ENCODE results near the gene KRT7.
"Not testable (repeated sequence)": the region's sequence is repeated elsewhere in the genome, so short reads cannot be mapped to it uniquely, and the experiment has no call there.

KRT7 gene

DNA sequence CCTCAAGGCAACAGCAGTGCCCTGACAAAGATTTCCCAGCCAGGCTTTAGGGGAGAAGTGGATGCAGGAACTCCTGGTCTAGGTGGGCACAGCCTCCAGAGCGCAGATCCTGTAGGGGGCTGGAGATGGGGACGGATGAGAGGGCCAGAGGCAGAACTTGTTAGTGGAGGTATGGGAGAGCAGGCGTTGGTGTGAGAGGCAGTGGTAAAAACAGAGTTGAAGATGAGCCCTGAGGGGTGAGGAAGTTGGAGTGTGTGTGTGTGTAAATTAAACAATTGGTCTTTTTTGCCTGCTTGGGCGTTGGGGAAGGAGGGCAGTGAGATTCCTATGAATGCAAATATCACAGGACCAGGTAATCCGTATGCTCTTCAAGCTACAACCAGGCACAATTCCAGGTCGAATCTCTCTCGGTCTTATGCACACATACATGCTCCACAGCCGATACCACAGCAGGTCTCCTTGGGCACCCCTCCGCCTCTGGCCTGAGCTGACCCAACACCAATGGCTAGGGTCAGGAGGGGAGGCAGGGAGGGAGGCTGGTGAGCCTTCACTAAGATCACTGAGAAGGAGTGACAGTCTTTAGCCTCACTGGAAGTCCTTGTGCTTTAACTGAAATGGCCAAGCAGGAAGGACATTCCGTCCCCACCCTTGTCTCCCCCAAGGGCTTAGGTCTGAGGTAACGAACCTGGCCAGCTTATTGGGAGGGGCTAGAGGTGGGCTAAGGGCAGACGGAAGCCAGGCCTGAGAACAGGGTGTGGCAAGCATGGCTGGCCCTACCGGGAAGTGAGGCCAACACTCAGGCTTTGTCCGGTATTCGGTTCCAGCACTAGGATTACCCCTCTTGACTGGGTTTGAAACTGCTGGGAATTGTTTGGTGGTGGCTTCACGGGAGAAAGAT is 1.5 kb upstream of the KRT7 start:
- DNase-seq: no peak

DNA sequence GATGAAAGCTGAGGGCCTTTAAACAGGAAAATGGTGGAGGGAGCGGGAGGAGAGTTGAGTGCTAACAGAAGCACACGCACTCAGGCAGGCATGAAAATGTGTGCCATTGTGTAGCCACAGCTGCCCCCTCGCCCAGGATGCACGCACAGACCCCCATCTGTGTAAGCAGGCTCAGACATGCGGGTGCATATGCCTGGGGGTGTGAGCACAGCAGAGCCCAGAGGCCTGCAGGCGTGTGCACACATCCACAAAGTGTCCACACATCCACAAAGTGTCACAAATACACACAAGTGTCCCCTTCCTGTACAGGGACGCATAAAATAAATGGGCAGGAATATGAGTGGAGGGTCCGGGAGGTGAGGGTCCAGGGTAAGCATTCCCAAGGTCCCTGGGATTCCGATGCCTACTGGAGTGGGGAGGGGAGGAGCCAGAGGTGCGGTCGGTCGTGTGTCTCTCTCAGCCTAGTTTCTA is 805 bp upstream of the KRT7 start:
- no peak for DNase-seq

DNA sequence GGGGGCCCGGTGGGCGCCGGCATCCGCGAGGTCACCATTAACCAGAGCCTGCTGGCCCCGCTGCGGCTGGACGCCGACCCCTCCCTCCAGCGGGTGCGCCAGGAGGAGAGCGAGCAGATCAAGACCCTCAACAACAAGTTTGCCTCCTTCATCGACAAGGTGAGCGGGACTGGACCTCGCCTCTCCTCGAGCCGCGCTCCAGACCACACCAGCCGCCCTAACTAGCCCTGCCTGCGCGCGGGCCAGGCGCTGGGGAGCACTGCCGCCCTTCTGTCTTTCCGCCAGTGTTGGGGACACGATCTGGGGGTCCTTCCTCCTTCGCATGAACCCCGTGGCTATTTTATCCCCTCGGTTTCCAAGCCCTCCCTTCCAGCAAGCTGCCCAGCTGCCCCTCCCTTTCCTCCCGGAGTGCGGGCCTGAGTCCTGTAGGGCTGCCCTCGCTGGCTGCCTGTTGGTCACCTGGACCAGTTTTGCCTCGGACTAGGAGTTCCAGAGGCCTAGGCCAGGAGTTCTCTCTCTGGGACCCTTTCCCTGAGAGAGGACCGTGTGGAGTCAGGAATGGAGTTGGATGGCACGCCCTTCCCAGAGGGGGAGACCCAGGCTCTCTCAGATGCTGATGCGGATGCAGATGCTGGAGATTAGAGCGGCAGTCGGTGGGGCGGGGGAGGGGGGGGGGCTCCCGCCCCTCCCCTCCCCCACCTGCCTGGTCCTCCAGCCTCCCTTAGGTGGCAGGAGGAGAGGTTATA is 592 bp downstream of the KRT7 start:
- no peak for DNase-seq

DNA sequence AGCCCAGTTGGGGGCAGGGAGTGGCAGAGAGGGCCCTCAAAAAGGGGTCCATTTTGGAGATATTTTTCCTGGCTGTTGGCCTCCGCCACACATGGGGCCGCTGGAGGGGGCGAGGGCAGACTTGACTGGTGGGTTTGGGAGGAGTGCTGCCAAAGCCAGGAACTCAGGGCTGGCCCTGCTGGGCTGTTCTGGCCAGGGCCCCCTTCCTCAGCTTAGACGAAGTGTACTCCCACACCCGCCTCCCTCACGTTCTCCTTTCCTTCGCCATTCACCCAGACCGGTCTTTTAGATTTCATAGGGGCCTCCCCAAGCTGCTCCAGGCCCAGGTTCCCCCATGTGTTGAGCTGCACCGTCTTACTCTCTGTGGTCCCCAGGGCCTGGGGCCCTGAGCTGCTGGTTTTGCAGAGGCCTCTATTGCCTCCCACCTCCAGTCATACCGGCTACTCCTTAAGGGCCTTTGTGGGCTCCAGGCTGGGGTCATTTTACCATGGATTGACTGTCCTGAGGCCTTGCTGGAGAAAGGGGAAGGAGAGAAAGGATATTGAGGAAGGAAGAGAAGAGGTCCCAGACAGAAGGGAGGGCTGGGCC is 1.3 kb downstream of the KRT7 start:
- DNase-seq: no peak

DNA sequence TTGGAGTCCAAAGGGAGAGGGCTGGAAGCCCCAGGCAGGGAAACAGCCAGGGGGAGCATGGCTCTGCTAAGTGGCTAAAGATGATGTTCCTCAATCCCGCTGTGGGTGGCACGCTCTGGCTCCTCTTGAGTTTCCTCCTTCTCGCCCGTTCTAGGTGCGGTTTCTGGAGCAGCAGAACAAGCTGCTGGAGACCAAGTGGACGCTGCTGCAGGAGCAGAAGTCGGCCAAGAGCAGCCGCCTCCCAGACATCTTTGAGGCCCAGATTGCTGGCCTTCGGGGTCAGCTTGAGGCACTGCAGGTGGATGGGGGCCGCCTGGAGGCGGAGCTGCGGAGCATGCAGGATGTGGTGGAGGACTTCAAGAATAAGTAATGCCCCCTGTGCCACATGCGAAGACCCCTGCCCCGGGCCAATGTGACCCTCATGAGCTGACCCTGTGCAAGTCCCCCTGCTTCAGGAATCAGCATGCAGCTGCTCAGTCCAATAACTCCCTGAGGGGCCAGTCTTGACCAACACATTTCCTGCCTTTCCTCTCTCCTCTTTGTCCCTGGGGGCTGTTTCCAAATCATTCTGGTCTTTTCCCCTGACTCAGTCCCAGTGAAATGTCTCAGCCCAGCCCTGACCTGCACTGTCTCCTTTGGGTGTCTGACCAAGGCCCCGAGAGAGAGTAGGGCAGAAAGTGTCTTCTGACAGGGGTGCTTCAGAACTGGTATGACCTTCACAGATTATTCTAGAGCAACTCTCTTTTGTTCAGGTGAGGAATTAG is 2.1 kb downstream of the KRT7 start:
- no peak for DNase-seq

DNA sequence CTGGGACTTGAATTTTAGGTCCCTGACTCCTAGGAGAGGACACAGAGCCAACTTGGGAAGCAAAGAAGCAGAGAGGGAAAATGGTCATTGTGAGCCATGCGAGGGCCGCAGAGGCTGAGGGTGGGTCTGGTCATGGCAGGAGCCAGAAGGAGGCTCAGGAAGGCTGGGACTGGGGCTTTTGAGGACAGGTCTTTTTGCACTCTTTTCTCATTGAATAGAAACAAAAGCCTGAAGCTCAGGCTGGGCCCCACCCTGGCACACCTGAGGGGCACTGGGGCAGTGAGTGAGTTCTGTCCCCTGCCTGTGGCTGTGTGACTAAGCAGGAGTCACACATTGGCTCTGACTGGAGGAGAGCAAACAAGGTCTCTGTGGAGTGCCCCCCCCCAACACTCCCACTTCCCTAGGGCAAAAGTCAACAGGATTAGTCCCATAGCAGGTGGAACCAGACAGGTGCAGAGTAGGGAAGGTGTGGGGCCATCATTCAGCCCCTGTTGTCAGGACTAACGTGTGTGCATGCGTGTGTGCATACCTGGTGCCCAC is 2.8 kb downstream of the KRT7 start:
- DNase-seq: no peak

DNA sequence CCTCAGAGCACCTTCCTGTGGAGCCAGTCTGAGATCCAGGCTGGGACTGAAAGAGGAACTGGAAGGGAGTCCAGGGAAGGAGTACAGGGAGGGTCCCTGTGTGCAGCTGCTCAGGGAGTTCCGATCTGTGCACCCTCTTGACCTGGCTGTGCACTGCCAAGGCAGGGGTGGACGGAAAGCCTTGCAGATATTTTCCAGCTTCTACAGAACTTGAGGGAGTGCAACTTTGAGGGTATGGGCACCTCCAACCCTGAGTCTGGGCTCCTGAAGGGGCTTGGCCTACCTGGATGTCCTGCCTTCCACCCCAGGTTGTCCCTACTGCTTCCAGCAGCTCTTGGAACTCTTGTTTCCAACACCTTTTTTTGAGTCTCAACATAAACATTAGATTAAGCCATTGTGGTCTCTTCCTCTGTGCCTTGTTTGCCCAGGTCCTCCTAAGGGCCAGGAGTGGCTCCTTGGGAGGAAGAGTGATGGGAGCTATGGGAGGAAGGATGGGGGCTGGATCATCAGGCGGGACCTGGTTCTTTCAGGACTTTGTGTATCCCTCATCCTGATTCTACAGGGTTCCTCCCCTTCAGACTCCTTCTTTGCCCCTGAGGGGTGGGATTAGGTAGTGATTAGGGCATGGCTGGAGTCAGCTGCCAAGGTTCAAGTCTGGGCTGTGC is 3.5 kb downstream of the KRT7 start:
- DNase-seq: no peak

DNA sequence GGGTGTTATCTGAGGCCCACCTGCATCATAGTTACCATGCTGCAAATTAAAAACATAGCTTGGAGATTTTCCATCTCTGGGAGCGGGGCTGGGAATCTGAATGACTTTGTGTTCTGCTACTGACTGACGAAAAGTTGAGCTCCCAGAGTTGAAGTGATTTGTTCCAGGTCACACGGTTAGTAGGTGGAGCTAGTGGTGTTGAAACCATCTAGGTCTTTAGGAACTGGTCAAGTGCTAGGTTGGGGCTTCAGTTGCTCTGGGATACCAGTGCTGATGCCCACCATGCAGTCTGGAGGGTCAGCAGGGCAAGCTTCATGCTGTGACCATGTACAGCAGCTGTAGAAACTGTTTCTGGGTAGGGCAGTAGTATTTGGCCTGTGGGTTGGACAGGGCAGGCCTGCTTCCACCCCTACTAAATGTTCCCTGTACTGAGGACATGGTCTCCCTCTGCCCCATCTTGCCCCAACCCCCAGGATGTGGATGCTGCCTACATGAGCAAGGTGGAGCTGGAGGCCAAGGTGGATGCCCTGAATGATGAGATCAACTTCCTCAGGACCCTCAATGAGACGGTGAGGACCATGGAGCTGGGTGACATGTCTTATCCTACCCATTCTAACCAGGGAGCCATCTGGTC is 5.3 kb downstream of the KRT7 start:
- no peak for DNase-seq

DNA sequence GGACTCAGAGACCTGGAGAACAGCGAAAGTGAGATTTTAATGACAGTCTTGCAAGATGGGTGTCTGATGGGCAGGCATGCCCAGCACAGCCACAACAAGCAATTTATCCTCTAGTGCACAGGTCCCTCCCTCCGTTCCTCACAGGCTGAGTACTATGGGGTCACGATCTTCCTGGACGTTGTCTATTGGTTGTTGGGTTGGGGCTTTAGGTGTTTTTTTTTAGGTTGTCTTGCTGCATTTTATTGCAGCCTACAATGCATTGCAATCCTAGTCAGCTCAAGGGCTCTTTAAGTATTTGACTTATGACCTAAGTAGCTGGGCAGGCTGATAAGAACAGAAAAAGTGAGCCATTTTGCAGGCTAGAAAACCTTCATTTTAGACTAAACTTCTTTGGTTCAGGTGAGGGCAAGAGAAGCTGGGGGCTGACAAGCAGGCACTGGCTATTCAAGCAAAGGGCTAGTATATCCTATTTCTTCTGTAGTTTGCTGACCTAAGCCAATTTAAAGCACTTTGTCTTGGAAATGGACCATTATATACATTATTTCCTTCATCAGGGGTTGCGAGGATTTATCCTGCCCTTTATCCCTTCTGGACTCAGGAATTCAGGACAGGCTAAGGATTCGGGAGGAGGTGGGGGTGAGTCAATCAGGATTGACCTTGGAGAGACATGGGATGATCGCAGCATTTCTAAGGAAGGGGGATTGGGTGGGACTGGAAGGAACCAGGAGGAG is 6.0 kb downstream of the KRT7 start:
- no peak for DNase-seq

DNA sequence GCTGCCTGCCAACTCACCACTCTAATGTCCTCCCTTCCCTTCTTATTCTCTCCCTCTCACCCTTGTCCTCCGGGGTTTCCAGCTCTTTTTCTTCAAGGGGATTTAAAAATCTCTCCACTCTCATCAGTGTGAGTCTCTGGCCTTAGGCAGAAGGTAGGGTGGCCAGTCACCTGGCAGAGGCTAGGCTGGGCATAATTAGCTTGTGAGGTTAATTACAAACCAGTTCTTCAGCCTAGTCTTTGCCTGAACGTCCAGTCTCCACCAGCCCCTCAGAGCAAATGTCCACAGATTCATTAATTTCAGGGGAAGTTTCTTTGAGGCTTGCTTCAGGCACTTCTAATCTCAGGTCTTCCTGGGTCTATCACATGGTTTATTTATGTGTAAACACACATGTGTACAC is 6.7 kb downstream of the KRT7 start:
- DNase-seq: no peak

DNA sequence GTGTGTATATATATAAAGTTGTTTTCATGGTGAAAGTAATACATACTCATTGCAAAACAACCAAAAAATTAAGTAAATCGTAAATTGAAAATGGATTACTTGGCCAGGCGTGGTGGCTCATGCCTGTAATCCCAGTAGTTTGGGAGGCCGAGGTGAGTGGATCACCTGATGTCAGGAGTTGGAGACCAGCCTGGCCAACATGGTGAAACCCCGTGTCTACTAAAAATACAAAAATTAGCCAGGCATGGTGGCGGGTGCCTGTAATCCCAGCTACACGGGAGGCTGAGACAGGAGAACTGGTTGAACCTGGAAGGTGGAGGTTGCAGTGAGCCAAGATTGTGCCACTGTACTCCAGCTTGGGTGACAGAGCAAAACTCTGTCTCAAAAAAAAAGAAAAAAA is 7.2 kb downstream of the KRT7 start:
- not testable (repeated sequence) for DNase-seq

DNA sequence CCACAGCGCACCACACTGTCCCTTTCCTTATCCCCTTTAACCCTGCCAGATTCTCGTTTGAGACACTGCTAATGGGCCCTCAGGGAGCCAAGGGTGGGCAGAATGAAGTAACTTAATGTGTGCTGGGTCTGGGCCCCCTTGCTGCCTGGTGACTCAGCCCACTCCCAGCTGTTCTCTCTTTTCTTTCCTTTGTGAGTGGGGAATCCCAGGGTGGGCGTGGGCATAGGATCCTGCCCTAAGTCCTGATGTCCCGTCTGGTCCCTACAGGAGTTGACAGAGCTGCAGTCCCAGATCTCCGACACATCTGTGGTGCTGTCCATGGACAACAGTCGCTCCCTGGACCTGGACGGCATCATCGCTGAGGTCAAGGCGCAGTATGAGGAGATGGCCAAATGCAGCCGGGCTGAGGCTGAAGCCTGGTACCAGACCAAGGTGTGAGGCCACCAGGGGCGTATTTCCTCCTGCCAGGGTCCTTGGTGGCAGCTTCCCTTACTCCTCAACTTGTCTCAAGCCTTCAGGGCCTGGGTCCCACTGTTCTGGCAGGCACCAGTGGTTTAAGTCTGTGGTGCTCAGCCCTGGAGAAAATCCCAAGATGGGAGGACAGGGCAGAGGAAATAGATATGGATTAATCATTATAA is 8.3 kb downstream of the KRT7 start:
- no peak for DNase-seq

DNA sequence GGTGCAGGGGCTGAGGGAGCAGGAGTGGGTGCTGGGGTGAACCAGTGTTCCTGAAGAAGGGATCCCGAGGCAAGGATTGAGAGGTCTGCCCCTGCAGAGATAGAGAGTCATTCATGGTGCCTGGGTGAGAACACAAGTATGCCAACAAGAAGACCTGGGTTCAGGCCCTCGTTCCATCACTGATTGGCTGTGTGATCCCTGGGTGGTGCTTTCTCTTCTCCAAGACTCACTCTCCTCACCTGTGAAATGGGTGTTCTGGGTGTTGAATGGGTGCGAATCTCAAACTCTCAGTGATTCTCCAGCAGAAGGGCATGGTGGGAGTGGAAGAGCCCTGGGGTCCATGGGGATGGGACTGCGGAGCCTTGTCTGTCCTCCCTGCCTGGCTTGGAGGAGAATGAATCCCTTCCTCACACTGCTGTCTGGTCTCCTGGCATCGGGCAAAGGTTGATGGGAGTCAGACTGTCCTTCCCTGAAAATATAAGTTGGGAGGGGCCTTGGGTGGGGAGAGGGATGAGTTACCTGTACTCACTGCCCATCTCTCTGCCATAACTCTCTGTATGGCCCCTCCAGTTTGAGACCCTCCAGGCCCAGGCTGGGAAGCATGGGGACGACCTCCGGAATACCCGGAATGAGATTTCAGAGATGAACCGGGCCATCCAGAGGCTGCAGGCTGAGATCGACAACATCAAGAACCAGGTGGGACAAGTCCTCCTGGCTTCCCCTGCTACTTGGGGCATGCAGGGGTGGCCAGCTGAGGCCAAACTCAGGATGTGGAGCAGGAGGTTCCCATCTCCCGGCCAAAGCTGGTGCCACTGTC is 9.6 kb downstream of the KRT7 start:
- DNase-seq: no peak

DNA sequence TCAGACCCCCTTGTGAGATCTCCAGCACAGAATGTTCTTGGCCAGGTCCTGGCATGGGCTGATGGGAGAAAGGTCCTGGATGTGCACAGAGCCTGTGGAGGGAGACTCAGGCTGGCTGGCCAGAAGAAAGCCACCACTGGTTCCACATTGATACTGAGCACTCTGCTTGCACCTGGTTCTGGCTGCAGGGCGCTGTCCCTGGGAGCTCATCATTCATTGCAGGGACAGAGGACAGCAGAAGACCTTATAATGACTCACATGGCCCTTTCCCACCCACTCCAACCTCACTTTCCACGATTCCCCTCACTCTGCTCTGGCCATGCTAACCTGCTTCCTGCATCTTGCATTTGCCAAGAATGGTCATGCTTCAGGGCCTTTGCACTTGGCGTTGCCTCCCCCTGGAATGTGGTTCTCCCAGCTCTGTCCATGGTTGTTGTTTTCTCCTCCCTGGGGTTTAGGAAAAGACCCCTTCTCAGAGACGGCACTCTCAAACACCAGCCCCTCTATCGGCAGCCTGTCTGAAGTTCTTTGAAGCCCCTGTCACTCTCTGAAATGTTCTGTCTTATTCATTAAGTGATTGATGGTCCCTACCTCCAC is 10.3 kb downstream of the KRT7 start:
- no peak for DNase-seq

DNA sequence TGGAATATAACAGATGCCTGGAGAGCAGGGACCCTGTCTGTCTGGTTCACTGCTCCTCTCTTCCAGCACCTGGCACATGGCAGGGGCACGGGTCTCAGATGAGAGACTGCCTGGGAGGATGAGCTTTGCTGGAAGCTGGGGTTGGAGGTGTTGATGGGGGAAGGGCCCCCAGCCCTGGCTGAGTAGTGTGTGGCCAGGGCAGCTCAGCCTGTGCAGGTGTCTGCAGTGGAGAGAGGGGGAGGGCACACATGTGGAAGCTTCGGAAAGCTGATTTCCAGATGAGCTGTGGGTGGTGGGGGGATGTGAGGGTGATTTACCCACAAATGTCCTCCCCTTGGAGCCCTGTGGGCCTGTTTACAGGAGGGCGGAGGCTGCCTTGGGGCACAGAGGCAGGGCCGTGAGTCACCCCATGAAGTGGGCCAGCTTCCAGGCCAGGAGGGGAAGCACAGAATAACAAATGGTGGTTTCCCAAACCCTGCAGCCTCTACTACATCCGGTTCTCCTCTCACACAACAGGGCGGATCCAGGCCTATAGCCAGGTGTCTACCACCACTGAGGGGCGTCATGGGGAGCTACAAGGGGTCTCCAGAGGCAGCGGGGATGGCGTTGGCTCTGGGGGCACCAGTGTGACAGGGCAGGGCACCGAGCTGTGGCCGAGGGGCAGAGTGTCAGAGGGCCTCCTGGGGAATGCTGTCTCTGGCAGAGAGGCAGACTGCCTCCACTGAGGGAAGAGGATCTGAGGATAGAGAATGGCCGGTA is 11.0 kb downstream of the KRT7 start:
- DNase-seq: no peak

DNA sequence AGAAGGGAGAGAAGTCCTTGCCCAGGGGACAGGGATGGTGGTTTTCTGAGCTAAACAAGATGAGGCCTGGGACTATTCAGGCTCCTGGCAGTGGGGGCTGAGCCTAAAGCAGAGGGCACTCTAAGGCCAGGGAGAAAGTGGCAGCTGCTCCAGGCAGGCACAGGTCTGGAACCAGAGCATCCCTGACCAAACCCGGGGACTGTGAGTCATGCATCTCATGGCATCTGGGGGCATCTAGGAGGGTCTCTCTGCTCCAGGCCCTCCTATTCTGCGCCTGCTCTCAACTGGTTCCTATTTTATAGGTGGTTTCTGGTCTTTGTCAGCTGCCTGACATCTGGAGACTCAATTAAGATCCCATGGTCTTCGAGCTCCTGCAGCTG is 11.6 kb downstream of the KRT7 start:
- no peak for DNase-seq

DNA sequence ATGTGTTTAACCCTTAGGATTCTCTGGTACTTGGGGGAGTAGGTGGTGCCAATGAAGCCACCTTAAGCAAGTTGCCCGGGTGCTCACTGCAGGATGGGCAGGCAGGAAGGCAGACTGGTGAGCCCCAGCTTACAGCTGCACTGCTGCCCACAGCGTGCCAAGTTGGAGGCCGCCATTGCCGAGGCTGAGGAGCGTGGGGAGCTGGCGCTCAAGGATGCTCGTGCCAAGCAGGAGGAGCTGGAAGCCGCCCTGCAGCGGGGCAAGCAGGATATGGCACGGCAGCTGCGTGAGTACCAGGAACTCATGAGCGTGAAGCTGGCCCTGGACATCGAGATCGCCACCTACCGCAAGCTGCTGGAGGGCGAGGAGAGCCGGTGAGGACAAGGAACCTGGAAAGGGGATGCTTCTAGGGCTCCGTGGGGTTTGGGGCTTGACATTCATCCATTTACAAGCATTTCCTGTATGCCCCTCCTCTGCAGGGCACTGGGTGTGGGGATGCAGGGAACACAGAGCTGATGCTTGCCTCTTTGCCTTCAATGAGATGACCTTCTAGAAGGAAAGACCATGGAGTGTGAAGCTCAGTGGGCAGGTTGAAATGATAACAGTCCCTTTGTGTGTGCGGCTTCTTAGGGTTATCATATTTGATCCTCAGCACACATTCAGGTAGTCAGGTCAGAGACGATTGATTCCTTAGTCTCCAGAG is 12.4 kb downstream of the KRT7 start:
- no peak for DNase-seq

All from NCI-H1436 (cell line).